NK-92 (cell line): ENCODE results near the gene IARS2.
"Not testable (repeated sequence)": the region's sequence is repeated elsewhere in the genome, so short reads cannot be mapped to it uniquely, and the experiment has no call there.

Experiments used
- DNase-seq: peaks from one replicate; lab custom pipeline; 2025; ENCODE audit not compliant: unreplicated experiment; lab: John Stamatoyannopoulos, UW

Gene IARS2

GRCh38 chr1:220094016-220094911, at the start of gene IARS2:
IARS2 (plus strand) TSS chr1:220094132; CDS start chr1:220094217, 85 bp downstream.
- peak; percentile 40 for DNase-seq

DNA sequence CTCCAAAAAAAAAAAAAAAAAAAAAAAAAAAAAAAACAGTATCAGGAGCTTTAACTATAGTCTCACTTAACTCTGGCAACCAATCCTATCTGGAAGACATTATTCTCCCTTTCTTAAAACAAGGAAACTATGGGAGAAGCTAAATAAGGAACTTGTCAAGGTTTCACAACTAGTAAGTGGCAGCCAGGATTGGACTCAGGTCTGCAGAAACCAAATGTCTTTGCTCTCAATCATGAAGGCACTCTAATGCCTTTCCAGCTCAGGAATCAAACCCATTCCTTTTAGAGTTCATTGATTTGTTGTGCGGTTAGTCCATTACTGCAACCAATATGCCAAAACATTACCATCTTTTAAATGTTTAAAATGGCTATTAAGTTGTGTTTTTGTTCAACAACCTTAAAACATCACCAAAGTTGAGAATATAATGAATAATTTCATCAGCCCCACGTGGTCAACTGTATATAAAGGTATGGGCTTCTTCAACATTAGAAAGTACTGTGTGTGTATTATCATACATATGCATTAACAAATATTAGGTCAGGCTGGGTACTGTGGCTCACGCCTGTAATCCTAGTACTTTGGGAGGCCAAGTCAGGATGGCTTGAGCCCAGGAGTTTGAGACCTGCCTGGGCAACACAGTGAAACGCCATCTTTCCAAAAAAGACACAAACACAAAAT, 49.1 kb upstream of the IARS2 start:
- DNase-seq = no peak

GRCh38 chr1:220045356-220046051, 48.4 kb upstream of the IARS2 start:
- DNase-seq = no peak

- DNase-seq = peak; percentile 52
Measured at GRCh38 chr1:220046052-220046930, 47.6 kb upstream of the IARS2 start, which contains the start of gene EPRS1. EPRS1 (minus strand) TSS chr1:220046505; CDS start chr1:220046388, 117 bp downstream.

DNA sequence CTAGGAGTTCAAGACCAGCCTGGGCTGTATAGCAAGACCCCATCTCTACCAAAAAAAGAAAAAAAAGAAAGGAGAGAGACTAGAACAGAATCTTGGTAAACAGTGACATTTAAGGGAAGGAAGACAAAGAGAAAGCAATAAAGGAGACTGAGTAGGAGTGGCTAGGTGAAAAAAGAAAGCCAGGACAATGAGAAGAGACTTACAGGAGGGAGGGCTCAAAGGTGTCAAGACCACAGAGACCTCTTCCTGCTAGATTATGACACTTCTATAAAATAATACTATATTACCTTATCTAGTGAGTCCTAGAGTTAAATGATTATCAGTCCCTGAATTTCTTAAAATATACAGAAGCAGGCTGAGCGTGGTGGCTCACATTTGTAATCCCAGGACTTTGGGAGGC, 37.6 kb upstream of the IARS2 start:
- no peak for DNase-seq

DNA sequence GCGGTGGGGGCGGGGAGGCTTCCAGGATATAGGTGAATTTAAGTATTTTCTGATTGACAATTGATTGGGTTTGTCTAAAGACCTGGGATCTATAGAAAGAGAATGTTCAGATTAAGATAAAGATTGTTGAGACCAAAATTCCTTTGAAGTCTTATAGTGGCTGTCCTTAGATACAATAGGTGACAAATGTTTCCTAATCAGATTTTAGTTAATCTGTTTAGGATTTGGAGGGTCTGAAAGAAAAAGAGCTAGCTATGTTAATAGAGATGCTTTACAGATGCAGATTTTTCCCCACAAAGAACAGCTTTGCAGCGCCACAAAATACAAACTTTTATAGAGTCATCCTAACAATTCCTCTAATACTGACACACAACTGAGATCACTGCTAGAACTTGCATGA, 33.1 kb upstream of the IARS2 start:
- no peak for DNase-seq

DNA sequence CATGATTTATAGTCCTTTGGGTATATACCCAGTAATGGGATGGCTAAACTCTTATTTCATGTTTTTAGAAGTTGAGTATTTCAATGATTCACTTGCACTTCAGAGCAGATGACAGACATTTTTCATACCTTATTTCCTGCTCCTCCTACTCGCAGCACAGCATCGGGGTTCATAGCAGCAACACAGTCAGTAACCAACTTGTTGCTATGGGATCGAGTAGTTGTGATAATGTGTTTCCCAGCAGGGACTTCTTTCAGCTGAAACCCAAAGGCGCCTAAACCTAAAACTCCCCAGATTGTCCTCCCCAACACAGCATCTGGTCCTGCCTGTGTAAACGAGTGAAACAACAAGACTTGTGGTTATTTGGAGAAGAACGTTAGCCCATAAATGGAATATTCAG, 31.3 kb upstream of the IARS2 start:
- DNase-seq = no peak

- DNase-seq = no peak
Measured at GRCh38 chr1:220067269-220068204, 26.4 kb upstream of the IARS2 start.

DNA sequence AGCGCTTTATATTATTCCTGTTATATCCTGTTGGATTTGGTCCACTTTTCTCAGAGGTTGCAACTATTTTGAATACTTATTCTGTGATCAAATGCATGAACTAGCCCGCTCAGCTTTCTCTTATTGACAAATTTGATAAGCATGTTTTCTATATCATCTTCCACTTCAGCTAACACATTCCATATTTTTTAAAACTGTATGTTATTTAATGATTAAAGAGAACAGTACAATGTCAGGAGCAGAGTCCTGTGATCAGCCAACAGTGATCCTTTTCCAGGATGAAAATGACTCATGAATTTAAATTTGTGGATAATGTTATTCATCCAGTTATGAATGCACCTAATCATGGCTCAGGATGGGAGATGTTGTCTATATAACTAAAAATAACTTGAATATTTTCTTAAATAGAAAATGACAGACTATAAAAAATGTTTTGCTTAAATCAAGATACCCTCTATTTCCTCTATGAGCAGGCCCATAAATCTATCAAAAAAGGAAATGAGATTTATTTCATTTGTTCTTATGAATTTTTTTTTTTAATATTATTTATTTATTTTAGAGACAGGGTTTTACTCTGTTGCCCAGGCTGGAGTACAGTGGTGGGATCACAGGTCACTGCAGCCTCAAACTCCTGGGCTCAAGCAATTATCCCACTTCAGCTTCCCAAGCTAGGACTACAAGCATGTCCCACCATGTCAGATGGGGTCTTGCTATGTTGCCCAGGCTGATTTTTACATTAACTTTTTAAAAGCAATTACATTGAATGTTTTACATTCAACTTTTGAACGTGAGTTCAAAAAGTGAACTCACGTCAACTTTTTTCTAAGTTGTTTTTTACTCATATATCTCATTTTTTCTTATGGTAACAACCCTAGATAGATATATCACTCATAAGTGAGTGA, 16.8 kb upstream of the IARS2 start:
- DNase-seq = no peak

DNA sequence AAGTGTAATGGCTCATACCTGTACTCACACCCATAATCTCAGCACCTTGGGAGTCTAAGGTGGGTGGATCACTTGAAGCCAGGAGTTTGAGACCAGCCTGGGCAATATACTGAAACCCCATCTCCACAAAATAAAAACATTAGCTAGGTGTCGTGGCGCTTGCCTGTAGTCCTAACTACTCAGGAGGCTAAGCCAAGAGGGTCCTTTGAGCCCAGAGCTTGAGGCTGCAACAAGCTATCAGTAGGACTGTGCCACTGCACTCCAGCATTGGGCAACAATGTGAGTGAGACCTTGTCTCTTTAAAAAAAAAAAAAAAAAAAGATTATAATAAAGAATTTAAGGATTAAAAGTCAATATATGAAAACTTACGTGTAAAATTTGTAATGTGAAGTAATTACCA, 16.0 kb upstream of the IARS2 start:
- DNase-seq = no peak

DNA sequence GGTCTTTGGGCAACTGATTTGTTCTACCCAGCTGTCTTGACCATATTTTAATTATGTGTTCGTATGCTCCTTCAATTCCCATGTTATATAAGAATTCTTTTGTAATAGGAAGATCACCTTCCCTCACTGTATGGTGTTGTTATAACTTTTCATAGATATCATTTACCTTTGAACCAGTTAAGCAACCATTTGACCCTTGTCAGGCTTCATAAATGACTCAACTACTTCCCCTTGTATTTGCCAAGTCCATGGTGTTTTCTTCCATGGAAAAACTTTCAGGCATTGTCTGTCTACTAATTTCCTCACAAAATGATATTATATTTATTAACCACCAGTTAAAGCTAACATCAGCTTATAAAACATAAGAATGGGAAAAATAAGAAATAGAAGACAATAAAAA, 9.5 kb upstream of the IARS2 start:
- no peak for DNase-seq

DNA sequence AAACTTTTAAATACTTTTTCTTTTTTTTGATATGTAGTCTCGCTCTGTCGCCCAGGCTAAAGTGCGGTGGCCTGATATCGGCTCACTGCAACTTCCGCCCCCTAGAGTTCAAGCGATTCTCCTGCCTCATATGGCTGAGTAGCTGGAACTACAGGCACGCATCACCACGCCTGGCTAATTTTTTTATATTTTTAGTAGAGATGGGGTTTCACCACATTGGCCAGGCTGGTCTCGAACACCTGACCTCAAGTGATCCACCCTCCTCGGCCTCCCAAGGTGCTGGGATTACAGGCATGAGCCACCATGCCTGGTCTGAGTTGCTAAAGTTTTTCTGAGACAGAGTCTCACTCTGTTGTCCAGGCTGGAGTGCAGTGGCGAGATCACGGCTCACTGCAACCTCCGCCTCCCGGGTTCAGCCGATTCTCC, 7.7 kb upstream of the IARS2 start:
- not testable (repeated sequence) for DNase-seq

DNA sequence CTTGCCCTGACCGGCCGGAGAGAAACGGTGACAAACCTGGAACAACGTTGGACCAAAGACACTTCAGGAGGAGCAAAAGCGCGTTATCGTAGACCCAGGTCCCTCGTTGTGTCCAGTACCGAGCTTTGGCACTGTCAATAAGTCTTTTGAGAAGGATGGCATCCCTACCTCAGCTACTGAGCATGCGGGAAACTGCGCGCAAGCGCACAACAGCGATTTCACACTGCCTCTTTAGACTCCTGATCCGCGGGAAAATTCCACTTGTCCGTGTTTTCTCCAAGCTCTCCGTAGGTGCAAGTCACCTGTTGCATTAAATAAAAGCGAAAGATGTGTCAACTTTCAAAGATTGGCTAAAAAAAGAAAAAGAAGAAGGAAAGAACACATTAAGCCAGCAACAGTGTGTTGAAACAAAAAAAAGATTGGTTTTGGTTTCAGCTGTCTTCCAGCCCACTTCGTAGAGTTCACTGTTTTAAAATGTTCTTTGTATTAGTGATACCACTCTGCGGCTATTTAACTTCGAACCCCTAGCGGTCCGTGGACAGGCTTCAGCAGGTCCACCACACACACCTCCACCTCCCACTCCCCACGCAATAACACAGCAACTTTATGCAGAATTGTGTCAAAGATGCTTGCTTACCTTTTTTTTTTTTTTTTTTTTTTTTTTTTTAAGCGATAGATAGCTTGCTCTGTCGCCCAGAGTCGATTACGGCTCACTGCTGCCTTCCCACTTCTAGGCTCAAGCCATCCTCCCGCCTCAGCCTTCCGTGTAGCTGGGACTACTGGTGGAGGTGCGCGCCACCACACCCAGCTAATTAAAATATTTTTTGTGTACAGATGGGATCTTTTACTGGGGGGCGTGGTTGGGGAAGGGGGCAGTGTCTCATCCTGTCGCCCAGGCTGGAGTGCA, 4.0 kb upstream of the IARS2 start, which contains the start of gene BPNT1:
Gene BPNT1, minus strand, starts transcription at position 139 of the 907 bp plus-strand sequence. CDS start 9,942 bp downstream, outside the sequence.
- peak; percentile 80 for DNase-seq

DNA sequence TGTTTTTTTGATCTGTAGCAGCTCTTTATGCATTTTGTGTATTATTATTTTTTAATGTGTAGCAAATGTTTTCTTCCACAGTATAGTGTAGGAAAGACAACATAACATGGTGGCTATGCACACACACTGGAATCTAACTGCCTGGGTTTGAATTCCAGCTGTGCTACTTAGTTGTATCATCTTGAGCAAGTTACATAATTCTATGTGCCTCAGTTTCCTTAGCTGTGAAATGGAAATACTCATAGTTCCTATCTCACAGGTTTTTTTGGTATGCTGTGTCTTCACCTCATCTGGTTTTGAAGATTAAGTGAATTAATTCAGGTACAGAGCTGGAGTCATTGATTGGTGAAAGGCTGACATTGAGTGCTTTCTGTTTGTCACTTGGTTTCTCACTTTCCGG, 1.2 kb upstream of the IARS2 start:
- DNase-seq = no peak

DNA sequence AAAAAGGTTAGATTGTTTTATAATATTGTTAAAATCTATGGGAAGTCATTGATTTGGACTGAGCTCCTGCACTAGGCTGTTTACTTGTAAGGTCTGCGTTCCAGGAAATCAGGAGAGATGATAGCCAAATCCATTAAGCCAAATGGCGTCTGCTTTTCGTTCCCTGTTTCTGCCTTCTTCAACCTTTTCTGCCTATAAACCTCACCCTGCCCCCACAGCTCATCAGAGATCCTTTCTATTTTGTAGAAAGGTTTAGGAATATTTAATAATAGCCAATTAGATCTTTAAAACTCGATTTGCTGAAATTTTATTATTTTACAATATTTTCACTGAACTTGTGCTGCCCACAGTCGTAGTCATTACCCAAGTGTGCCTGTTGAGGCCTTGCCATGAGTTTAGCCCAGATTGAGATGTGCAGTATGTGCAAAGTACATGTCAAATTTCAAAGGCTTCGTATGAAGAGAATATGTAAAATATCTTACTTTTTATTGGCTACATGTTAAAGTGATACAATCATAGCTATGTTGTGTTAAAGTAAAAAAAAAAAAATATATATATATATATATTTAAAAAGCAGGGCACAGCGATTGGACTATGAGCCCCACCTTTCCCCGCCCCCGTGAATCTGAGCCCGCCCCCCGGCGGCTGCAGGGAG, 444 bp upstream of the IARS2 start:
- no peak for DNase-seq

- no peak for DNase-seq
Measured at GRCh38 chr1:220099826-220100225, 5.9 kb downstream of the IARS2 start.

GRCh38 chr1:220110473-220110872, 16.5 kb downstream of the IARS2 start:
- not testable (repeated sequence) for DNase-seq
